Urothelium cell line (cell line): Measurements from ENCODE around the gene PCDH10.
"Not testable (repeated sequence)": the region's sequence is repeated elsewhere in the genome, so short reads cannot be mapped to it uniquely, and the experiment has no call there.

Experiments
- DNase-seq: peaks from one replicate; pipeline ENCODE4 v3.0.0; 2011; ENCODE audit warnings: low spot score, mixed read lengths
- FAIRE-seq: peaks from 2 replicates; lab custom pipeline; 2011; peaks lifted over from hg19 to GRCh38; lab: Jason Lieb, UNC

Gene PCDH10

DNA sequence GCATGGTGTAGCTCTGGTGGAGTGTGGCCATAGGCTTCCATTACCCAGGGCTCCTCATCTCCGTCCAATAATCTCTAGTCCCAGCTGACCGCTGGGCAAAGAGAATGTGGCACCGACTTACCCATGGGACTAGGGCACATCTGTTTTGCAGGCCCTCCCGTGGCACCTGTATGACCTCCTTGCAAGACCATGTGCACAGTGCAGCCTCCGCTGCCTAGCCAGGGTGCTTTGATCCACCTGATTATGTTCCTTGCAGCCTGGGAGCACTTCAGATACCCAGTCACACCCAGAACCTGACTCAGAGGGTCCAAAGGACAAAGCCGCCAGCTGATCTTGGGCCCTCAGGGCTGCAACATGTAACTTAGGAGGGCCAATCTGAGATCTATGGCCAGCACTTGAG lies 84.8 kb downstream of the PCDH10 start:
- no peak for DNase-seq
- no peak for FAIRE-seq

DNA sequence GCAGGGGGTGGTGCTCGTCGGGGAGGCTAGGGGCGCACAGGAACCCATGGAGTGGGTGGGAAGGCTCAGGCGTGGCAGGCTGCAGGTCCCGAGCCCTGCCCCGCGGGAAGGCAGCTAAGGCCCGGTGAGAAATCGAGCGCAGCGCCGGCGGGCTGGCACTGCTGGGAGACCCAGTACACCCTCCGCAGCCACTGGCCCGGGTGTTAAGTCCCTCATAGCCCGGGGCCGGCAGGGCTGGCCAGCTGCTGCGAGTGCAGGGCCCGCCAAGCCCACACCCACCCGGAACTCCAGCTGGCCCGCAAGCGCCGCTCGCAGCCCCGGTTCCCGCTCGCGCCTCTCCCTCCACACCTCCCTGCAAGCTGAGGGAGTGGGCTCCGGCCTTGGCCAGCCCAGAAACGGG lies 91.4 kb downstream of the PCDH10 start:
- not testable (repeated sequence) for DNase-seq, FAIRE-seq
